GM18858 (cell line): ENCODE measurements around the gene PADI2.
A peak's percentile ranks its signal among the peaks of the same experiment; 100 is the strongest.

ENCODE experiments used
- ATAC-seq: cut with Tn5 transposase; IDR thresholded peaks from one replicate; pipeline ENCODE4 v1.9.1; 2021; ENCODE audit not compliant: unreplicated experiment

Gene PADI2

GRCh38 chr1:17059391-17060305 is 59.6 kb downstream of the PADI2 start:
- ATAC-seq, result no peak

DNA sequence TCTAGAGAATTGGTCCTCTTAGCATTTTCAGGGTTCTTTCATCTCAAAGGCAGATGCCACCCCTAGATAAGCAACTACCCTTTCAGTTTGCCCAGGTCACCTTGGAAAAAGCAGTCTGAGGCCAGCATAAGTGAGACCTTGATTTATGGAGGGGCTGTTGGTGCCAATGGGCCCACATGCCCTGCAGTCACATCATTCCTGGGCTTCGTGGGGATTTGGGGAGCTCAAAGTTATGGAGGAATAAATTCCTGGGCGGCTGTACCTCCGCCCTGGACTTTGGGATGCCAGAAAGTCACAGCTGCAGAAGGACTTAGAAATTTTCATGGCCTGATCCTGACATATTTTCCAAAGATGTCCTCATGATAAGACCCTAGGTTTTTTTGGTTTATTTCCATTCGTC is 62.7 kb downstream of the PADI2 start:
- ATAC-seq, result no peak

DNA sequence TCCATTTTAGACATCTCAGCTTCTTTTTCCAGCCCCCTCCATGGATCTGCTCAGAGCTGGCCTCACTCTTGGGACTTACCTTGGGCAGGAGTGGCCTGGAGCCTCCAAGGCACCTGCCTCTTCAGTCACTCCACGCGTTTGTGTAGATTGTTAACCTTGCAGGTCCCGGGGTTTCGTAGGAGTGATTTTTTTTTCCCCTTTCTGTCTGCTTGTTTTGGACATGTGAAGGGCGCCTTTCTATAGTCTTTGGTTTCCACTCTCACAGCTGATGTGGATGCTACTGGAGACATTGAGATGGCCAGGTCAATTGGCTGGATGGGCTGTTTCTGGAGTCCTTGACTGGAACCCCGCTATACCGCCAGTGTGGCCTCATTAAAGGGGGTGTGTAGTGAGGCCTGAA is 63.5 kb downstream of the PADI2 start:
- no peak for ATAC-seq

DNA sequence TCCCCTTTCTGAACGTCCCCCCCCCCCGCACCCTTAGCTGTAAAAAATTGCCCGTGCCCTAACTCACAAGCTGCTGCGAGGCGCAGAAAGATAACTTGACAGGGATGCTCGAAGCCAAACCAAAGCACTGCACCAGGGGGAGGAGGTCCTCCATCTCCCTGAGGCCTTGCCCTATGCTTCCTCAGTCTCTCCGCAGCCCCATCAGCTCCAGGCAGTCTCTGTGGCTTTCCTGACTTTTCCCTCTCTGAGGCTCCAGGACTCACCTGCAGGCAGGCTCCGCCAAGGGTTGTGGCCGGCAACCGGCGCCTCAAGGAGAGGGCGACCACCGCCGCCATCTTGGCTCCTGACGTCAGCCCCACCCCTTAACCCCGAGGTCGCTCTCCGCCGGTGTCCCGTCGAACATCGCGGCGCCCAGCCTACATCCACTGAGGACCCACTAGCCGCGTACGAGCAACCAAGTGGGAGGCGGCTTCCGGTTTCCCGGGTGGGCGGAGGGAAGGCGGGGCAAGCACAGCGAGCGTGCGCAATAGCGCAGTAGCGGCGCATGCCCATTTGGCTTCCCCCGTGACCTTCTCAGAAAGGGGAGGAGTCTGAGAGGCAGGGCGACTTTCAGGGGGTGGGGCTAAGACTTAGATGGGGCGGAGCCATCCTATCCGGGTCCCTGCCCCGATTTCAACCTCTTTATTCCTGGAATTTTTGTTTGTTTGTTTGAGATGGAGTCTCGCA is 65.4 kb downstream of the PADI2 start, which contains the start of gene SDHB:
SDHB (minus strand) TSS at position 348 of the 726 bp plus-strand sequence; CDS start at position 335, 13 bp downstream.
- peak; percentile 92 for ATAC-seq

- ATAC-seq, result no peak
Observed at GRCh38 chr1:17053086-17053684, 66.1 kb downstream of the PADI2 start.

- no peak for ATAC-seq
Observed at GRCh38 chr1:17052641-17053040, 66.6 kb downstream of the PADI2 start.

- ATAC-seq, result no peak
Observed at GRCh38 chr1:17052038-17052437, 67.2 kb downstream of the PADI2 start.

DNA sequence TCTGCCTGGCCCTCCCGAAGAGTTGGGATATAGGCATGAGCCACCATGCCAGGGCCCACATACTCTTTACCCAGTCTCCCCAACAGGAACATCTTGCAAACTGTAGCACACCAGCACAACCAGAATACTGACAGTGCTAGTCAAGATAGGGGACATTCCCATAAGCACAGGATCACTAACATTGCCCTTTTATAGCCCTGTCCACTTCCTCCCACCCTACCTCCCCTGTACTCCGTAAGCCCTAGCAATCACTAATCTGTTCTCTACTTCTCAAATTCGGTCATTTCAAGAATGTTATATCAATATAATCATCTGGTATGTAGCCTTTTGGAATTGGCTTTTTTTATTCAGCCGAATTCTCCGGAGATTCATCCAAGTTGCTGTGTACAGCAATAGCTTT is 71.3 kb downstream of the PADI2 start:
- no peak for ATAC-seq

GRCh38 chr1:17046334-17046657 is 73.0 kb downstream of the PADI2 start:
- no peak for ATAC-seq

DNA sequence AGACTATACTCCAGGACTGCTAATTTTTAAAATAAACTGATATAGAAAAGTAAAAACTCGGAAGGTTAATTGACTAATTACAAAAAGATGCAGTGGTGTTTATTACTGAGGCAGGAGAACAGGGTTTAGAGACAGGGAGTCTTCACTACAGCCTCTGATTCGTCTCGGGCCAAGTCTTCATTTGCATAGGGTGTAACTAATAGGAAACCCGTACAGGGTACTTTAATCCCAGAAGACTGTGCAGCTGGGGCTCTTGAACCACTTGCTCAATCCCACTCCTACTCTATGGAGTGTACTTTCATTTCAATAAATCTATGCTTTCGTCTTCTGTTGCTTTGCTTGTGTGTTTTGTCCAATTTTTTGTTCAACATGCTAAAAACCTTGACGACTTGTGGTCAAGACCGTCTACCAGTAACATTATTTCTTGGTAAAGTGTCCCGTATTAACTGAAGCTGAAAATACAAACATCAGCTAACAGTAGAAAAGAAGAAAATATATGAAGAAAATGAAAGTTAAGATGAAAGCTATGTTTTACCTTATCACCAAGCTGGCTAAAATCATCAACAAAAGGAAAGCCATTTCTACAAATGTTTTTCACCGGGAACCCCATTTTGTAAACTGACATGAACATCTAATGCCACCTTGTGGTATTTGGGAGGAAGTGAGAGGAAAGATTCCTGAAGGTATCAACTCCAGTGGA is 73.5 kb downstream of the PADI2 start:
- no peak for ATAC-seq

DNA sequence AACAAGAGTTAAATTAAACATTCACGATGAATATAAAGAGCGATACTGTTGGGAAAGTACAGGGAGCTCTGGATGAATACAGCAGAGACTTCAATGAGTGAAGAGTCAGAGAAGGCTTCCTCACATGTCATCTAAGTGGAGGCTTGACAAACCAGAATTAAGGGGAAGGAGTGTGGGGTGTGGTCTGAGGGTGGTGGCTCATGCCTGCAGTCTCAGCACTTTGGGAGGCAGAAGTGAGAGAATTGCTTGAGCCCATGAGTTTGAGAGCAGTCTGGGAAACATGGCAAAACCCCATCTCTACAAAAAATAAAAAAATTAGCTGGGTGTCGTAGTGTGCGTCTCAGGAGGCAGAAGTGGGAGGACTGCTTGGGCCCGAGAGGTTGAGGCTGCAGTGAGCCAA is 74.1 kb downstream of the PADI2 start:
- no peak for ATAC-seq

GRCh38 chr1:17043676-17044075 is 75.6 kb downstream of the PADI2 start:
- no peak for ATAC-seq

GRCh38 chr1:17040135-17040534 is 79.1 kb downstream of the PADI2 start:
- ATAC-seq, result no peak

GRCh38 chr1:17039522-17039921 is 79.7 kb downstream of the PADI2 start:
- ATAC-seq, result no peak

DNA sequence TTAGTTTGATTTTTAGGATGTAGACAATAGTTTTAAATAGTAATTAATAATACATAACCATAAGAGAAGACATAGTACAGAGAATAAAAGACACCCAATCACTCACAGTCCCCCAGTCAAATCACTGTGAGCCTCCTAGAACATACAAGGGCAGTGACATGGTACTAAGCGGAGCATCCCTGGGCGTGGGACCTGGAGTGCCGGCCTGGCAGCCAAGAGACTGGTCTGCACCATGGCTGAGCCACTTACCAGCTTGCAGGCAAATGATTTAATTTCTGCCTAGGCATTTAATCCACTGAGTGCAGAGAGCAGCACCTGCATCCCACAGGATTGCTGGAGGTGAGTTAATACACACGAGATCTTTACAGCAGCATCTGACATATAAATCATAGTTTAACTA is 85.8 kb downstream of the PADI2 start:
- ATAC-seq, result no peak

DNA sequence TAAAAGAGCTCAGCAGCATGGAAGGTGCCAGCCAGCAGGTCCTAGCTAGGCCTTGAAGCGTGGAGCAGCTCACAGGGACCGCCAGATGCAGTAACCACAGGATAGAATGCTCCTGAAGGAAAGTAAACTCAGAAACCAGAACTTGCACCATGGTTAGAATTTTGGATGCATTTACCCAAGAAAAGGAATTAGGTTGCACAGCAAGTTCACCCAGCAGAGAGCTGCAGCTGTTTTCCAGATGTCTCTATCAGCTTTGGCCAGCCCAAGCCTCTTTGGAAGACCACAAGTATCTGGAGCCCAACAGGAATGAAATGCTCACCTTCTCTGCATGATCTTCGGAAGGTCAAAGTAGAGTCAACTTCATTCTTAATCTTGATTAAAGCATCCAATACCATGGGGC is 86.5 kb downstream of the PADI2 start:
- ATAC-seq, result no peak

- no peak for ATAC-seq
Observed at GRCh38 chr1:17031436-17031835, 87.8 kb downstream of the PADI2 start.

GRCh38 chr1:17030206-17030605 is 89.0 kb downstream of the PADI2 start:
- ATAC-seq, result no peak

DNA sequence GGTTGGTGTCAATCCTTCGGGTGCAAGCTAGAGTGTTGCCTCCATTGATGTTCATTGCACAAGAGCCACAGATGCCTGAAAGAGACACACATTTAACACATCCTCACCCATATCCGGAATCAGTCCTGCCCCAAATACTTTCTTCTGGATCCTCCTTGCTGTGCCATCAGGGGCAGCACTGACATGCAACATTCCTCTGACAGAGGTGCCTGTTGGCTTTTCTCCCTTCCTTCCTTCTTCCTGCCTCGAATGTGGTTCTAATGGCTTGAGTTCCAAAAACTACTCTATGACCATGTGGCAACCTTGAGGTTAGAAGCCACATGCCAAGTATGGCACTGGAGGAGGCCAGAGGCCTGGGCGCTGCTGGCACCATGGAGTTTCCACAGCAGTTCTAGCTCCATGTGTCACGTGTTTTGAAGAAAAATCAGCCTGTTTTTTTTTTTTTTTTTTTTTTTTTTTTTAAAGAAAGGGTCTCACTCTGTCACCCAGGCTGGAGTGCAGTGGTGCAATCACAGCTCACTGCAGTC is 90.5 kb downstream of the PADI2 start:
- ATAC-seq, result no peak

- no peak for ATAC-seq
Observed at GRCh38 chr1:17027900-17028299, 91.4 kb downstream of the PADI2 start.

- ATAC-seq, result no peak
Observed at GRCh38 chr1:17027403-17027802, 91.8 kb downstream of the PADI2 start.
